Astrocyte of the cerebellum (primary cell): ENCODE measurements around the gene NPR3.

Experiments
- DNase-seq: peaks from one replicate; pipeline ENCODE4 v3.0.0-alpha.2; 2011; ENCODE audit warnings: low read depth
- H3K4me3 ChIP-seq: 2 replicates; pipeline ENCODE4 v1.5.1; 2011; ENCODE audit warnings: mild to moderate bottlenecking, low read depth, low read length, moderate library complexity
- in situ Hi-C: cut with HindIII; loops from 2 replicates; pipeline ENCODE4 v1.10.0; 2017; ENCODE audit warnings: low sequenced_read_pairs
- TF ChIP-seq, protein P1 (sequence below): IDR thresholded peaks from 2 replicates; pipeline ENCODE4 v1.5.1; 2012; ENCODE audit warnings: low read length, low read depth, moderate library complexity, mild to moderate bottlenecking; ENCODE audit errors: missing control alignments

NPR3 gene

DNA sequence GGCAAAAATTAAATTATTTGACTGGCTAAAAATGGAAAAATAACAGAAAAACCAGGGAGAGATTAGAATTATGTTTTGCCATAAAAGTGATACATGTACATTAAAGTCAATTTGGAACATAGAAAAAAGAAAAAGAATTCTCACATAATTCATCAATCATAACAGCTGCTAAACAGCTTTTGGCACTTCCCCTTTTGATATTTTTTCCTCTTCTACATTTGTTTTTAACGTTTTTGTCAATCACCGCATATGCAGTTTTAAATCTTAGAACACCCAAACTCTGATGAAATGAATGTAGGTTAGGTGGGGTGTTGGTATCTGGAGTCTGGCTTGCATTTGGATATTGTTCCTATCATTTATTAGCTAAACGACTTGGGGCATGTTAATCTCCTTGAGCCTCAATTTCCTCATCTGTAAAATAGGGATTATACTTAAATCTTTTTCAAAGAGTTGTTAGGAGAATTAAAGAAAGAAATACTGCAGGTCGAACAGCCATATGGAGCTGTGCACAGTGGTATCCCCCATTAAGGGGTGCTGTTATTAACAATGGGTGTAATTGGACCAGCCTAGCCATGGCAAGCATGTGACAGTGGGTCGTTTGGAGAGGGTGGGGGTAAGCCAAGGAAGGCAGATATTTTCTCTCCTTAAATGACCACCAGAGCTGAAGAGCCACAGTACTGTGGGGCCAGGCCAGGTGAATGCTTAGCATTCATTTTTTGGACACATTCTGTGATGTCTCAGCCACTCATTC is 22.6 kb downstream of the NPR3 start:
- in situ Hi-C loops, result no loop called here
- no peak for DNase-seq
- TF ChIP-seq, protein P1, sequence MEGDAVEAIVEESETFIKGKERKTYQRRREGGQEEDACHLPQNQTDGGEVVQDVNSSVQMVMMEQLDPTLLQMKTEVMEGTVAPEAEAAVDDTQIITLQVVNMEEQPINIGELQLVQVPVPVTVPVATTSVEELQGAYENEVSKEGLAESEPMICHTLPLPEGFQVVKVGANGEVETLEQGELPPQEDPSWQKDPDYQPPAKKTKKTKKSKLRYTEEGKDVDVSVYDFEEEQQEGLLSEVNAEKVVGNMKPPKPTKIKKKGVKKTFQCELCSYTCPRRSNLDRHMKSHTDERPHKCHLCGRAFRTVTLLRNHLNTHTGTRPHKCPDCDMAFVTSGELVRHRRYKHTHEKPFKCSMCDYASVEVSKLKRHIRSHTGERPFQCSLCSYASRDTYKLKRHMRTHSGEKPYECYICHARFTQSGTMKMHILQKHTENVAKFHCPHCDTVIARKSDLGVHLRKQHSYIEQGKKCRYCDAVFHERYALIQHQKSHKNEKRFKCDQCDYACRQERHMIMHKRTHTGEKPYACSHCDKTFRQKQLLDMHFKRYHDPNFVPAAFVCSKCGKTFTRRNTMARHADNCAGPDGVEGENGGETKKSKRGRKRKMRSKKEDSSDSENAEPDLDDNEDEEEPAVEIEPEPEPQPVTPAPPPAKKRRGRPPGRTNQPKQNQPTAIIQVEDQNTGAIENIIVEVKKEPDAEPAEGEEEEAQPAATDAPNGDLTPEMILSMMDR, result no peak
- no peak overlapping the region for H3K4me3 ChIP-seq

DNA sequence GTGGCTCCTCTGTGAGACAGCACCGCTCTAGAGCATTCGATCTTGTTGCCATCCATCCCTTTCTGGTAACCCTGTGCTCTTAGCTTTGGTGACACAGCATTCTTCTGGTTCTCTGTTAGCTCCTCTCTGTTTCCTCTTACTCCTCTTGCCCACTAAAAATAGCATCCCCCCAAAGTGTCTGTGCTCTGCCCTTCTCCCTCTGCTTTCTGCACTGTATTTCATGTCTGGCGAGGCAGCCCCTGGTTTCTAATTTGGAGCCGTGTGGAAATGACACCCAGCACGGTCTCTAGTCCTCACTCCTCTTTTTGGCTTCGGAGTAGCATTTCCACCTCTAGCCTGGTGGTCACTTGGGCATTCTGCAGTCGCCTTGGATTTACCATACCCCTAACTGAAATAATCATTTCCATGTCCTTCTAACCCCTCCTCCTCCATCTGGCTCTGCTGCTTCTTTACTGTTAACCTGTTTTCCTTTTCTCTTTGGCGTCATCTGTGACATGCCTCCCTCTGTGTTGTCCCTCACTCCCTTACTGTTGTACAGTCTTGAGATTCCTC is 23.8 kb downstream of the NPR3 start:
- no peak overlapping the region for H3K4me3 ChIP-seq
- TF ChIP-seq, protein P1, result no peak
- no peak for DNase-seq
- in situ Hi-C loops, result no loop called here

DNA sequence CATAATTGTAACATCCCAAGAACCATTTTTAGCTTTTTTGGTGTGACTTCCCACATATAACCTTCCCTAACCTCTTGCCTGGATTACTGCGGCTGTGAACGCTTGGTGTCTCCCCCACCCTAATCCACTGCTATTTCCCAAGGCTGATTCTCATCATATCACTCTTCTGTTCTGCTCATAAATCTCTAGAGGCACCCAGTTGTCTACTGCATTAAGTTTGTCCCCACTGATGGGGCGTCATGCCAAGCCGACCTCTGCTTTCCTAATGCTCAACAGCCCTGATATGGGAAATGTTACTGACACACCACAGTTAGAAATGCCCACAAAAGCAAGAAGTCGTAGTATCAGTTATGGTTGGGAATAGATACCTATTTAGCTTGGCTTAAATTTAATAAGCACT is 24.4 kb downstream of the NPR3 start:
- TF ChIP-seq, protein P1, result no peak
- DNase-seq, result no peak
- H3K4me3 ChIP-seq, result no peak overlapping the region
- in situ Hi-C loops, result no loop called here

GRCh38 chr5:32736842-32737241 is 25.7 kb downstream of the NPR3 start:
- in situ Hi-C loops, result no loop called here
- TF ChIP-seq, protein P1, result no peak
- DNase-seq, result no peak
- H3K4me3 ChIP-seq, result no peak overlapping the region

- in situ Hi-C loops, result no loop called here
- TF ChIP-seq, protein P1, result no peak
Observed at GRCh38 chr5:32740651-32741050, 29.5 kb downstream of the NPR3 start.

GRCh38 chr5:32745317-32745716 is 34.2 kb downstream of the NPR3 start:
- DNase-seq, result no peak
- TF ChIP-seq, protein P1, result no peak
- H3K4me3 ChIP-seq, result no peak overlapping the region
- in situ Hi-C loops, result no loop called here

More at GRCh38 chr5:32740651-32741050, 29.5 kb downstream of the NPR3 start:
- DNase-seq, result no peak
- H3K4me3 ChIP-seq, result no peak overlapping the region
